ENCODE data around the gene WFS1. TPM values are rescaled to one million over a fixed set of nuclear protein-coding genes. Genes with fewer than 3 reads are reported as not detected.

The WFS1 gene
- total and polyA plus RNA-seq, 7 donors, result 5.9 to 13.3 (median 8.8) TPM

DNA sequence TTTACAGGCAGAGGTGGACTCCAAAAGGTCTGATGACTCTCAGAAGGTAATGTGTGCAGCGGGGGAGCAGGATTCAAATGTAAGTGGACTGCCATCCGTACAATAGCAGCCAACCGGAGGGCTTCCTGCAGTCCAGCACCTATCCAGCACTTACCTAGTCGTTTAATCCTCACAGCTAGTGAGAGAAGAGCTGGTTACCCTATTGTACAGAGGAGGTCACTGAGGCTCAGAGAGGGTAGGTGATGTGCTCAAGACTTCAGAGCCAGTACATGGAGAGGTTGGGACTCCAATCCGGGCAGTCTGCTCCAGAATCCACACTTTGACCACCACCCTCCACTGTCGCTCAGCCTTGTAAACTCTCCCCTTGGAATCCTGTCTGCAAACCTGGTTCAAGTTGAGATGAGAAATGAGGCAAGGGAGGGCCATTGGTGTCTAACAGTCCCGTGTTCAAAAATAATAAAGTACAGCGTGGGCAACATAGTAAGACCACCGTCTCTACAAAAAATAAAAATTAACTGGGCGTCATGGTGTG, 46.8 kb upstream of the WFS1 start:
- H3K9me3 ChIP-seq, result no peaks in the 10 kb centered on the region
- H3K4me1 ChIP-seq, result no peaks in the 10 kb centered on the region
- H3K27me3 ChIP-seq (ENCODE audit: insufficient read depth in 3 of 3, low read length in 2 of 3), result peaks cover 0 to 54% (median 14%) of the 10 kb centered on the region in 3 donors
- no peak overlapping the region for H3K27ac ChIP-seq
- DNase-seq (no peak), ATAC-seq (no peak)
- TF ChIP-seq, protein P1, sequence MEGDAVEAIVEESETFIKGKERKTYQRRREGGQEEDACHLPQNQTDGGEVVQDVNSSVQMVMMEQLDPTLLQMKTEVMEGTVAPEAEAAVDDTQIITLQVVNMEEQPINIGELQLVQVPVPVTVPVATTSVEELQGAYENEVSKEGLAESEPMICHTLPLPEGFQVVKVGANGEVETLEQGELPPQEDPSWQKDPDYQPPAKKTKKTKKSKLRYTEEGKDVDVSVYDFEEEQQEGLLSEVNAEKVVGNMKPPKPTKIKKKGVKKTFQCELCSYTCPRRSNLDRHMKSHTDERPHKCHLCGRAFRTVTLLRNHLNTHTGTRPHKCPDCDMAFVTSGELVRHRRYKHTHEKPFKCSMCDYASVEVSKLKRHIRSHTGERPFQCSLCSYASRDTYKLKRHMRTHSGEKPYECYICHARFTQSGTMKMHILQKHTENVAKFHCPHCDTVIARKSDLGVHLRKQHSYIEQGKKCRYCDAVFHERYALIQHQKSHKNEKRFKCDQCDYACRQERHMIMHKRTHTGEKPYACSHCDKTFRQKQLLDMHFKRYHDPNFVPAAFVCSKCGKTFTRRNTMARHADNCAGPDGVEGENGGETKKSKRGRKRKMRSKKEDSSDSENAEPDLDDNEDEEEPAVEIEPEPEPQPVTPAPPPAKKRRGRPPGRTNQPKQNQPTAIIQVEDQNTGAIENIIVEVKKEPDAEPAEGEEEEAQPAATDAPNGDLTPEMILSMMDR (IDR thresholded peaks at IDR 0.05), result no peak
- intact Hi-C loops (cut with DNase I), result no loop called here
- H3K36me3 ChIP-seq (ENCODE audit: insufficient read depth in 1 of 2, low read depth in 1 of 2), result no peaks in the 10 kb centered on the region
- WGBS, 3 donors, result 54 to 58% (median 55%) methylated on average over 10 of the region's 10 CpGs
- H3K4me3 ChIP-seq, result no peak overlapping the region

DNA sequence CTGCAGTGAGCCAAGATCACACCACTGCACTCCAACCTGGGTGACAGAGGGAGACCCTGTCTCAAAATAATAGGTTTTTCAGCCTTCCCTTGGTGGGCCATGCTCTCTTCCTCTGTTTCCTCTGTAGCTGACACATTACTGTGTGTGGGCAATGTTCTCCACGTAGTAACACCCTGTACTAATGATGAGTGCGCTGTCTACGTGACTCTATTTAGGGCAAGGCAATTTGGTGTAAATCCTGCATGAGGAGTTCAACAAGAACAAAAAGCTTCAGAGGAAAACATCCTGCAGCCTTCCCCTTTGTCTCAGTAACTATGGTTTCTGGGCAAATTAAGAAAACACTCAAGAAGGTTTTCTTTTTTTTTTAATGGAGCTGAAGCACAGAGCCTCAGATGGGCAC, 44.9 kb upstream of the WFS1 start:
- H3K4me3 ChIP-seq, result no peak overlapping the region
- 55 to 63% (median 57%) methylated on average over 3 of the region's 3 CpGs for WGBS, 3 donors
- H3K27ac ChIP-seq, result no peak overlapping the region
- TF ChIP-seq, protein P1 (IDR thresholded peaks at IDR 0.05), result no peak
- H3K27me3 ChIP-seq (ENCODE audit: insufficient read depth in 3 of 3, low read length in 2 of 3), result peaks cover 0 to 56% (median 14%) of the 10 kb centered on the region in 3 donors
- ATAC-seq, result no peak
- H3K9me3 ChIP-seq, result no peaks in the 10 kb centered on the region
- no peaks in the 10 kb centered on the region for H3K4me1 ChIP-seq
- no peaks in the 10 kb centered on the region for H3K36me3 ChIP-seq (ENCODE audit: insufficient read depth in 1 of 2, low read depth in 1 of 2)
- intact Hi-C loops (cut with DNase I), result no loop called here
- no peak for DNase-seq

DNA sequence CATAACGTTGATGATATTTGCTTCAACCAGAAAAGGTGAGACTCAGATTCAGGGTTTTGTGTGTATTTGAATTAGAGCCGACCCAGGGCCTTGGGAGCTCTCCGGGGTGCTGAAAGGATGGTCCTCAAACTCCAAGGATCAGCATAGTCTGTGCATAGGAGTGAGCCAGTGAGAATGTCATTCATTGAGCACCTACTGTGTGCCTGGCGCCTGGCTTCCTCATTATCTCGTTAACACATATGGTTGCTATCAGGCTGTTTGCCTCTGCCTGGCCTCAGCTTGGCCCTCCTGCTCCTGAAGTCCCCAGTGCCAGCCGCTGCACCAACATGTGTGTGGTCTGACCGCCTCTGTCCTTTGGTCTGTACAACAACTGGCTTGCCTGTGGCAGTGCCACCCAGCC, 44.2 kb upstream of the WFS1 start:
- WGBS, 3 donors, result 37 to 42% (median 38%) methylated on average over 7 of the region's 7 CpGs

DNA sequence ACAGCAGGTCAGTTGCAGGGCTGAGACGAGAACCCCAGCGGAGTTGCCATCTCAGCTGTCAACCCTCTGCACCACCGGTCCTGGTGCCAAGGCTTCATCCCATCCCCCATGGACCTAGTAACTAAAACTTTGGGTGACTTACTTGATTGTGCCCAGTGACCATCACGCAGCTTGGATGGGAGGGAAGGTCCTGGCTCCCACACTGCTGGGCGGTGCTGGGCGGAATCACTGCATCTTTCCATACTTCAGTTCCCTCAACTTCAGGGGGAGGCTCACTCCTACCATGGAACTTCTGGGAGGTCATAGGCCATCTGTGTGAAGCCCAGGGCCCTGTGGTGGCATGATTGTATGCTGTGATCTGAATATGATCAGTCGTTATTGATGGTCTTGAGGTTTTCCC, 43.1 kb upstream of the WFS1 start:
- Histone ChIP-seq H3K4me1 (no peaks in the 10 kb centered on the region), H3K9me3 (no peaks in the 10 kb centered on the region), H3K27me3 (ENCODE audit: insufficient read depth in 3 of 3, low read length in 2 of 3) (peaks cover 0 to 43% (median 13%) of the 10 kb centered on the region in 3 donors), H3K4me3 (no peak overlapping the region), H3K36me3 (ENCODE audit: insufficient read depth in 1 of 2, low read depth in 1 of 2) (no peaks in the 10 kb centered on the region), H3K27ac (no peak overlapping the region)
- TF ChIP-seq, protein P1 (IDR thresholded peaks at IDR 0.05), result no peak
- WGBS, 3 donors, result 84 to 87% (median 87%) methylated on average over 7 of the region's 7 CpGs
- no peak for DNase-seq
- intact Hi-C loops (cut with DNase I), result no loop called here
- no peak for ATAC-seq

More for the DNA sequence above, 44.2 kb upstream of the WFS1 start:
- intact Hi-C loops (cut with DNase I), result no loop called here
- ATAC-seq (no peak), DNase-seq (no peak)
- H3K9me3 ChIP-seq, result no peaks in the 10 kb centered on the region
- no peaks in the 10 kb centered on the region for H3K4me1 ChIP-seq
- H3K4me3 ChIP-seq, result no peak overlapping the region
- TF ChIP-seq, protein P1 (IDR thresholded peaks at IDR 0.05), result no peak
- H3K27ac ChIP-seq, result no peak overlapping the region
- H3K27me3 ChIP-seq (ENCODE audit: insufficient read depth in 3 of 3, low read length in 2 of 3), result peaks cover 0 to 53% (median 14%) of the 10 kb centered on the region in 3 donors
- no peaks in the 10 kb centered on the region for H3K36me3 ChIP-seq (ENCODE audit: insufficient read depth in 1 of 2, low read depth in 1 of 2)
